Osteoblast (primary cell): ENCODE measurements around the gene WFIKKN1. TPM values are rescaled to one million over a fixed set of nuclear protein-coding genes. Genes with fewer than 3 reads are reported as not detected.

Experiments
- DNase-seq: peaks from one replicate; pipeline ENCODE4 v3.0.0; 2011; ENCODE audit warnings: low spot score, mixed read lengths; ENCODE audit not compliant: insufficient read length; ENCODE audit errors: missing footprints
- H2AFZ ChIP-seq: 2 replicates; pipeline ENCODE4 v1.6.0; 2011; ENCODE audit warnings: mild to moderate bottlenecking, low read length
- H3K27ac ChIP-seq: 2 replicates; pipeline ENCODE4 v1.5.1; 2011; ENCODE audit warnings: mild to moderate bottlenecking, low read depth, low read length, moderate library complexity
- H3K27me3 ChIP-seq: 2 replicates; pipeline ENCODE4 v1.6.0; 2012; ENCODE audit warnings: mild to moderate bottlenecking, control low read depth, inconsistent platforms, low read length, moderate library complexity; ENCODE audit not compliant: insufficient read depth
- H3K36me3 ChIP-seq: 2 replicates; pipeline ENCODE4 v1.5.1; 2011; ENCODE audit warnings: mild to moderate bottlenecking, low read length, control low read depth, moderate library complexity; ENCODE audit not compliant: insufficient read depth
- H3K4me1 ChIP-seq: 2 replicates; pipeline ENCODE4 v1.5.1; 2011; ENCODE audit warnings: mild to moderate bottlenecking, low read length, control low read depth, moderate library complexity; ENCODE audit not compliant: insufficient read depth
- H3K4me2 ChIP-seq: 2 replicates; pipeline ENCODE4 v1.6.0; 2011; ENCODE audit warnings: mild to moderate bottlenecking, low read length; ENCODE audit not compliant: insufficient read depth
- H3K4me3 ChIP-seq: fragments of 200-600 bp; sonication (generic); 3 replicates; pipeline ENCODE4 v1.5.1; 2012; ENCODE audit warnings: mild to moderate bottlenecking, low read length, inconsistent platforms; ENCODE audit not compliant: insufficient read depth
- H3K79me2 ChIP-seq: 2 replicates; pipeline ENCODE4 v1.6.0; 2012; ENCODE audit warnings: mild to moderate bottlenecking, low read length, control low read depth, inconsistent platforms; ENCODE audit not compliant: insufficient read depth
- H3K9me3 ChIP-seq: 2 replicates; pipeline ENCODE4 v1.5.1; 2011; ENCODE audit warnings: low read depth, low read length, control low read depth
- H4K20me1 ChIP-seq: 2 replicates; pipeline ENCODE4 v1.6.0; 2012; ENCODE audit warnings: mild to moderate bottlenecking, low read length, control low read depth; ENCODE audit not compliant: insufficient read depth
- CTCF ChIP-seq: IDR thresholded peaks from 2 replicates; pipeline ENCODE4 v1.5.1; 2011; ENCODE audit warnings: mild to moderate bottlenecking, low read depth, low read length, moderate library complexity; ENCODE audit errors: extremely low read depth
- total RNA-seq: library from RNA; depleted of rRNA; stranded (reverse); fragments of >200 nt; gene quantifications from 2 replicates; pipeline ENCODE4 v1.2.3, GENCODE V29; 2012

The WFIKKN1 gene
- total RNA-seq, 1 donor, result 0.36 TPM

- Histone ChIP-seq H3K9me3 (no peaks in the 10 kb centered on the region), H3K27me3 (no peaks in the 10 kb centered on the region), H3K4me1 (peaks cover 28% of the 10 kb centered on the region), H3K4me3 (no peak overlapping the region), H2AFZ (no peak overlapping the region), H4K20me1 (peaks cover 10% of the 10 kb centered on the region), H3K27ac (no peak overlapping the region), H3K79me2 (peaks cover 14% of the 10 kb centered on the region), H3K4me2 (no peak overlapping the region), H3K36me3 (no peaks in the 10 kb centered on the region)
- peak; percentile 85 for DNase-seq
- no peak for TF ChIP-seq CTCF
Observed at GRCh38 chr16:583470-583814, 47.3 kb upstream of the WFIKKN1 start.

- H3K36me3 ChIP-seq, result no peaks in the 10 kb centered on the region
- no peak for TF ChIP-seq CTCF
- no peak overlapping the region for H3K4me3 ChIP-seq
- no peaks in the 10 kb centered on the region for H3K9me3 ChIP-seq
- DNase-seq, result peak; percentile 91
- H3K4me1 ChIP-seq, result peaks cover 28% of the 10 kb centered on the region
- H2AFZ ChIP-seq, result no peak overlapping the region
- H4K20me1 ChIP-seq, result peaks cover 11% of the 10 kb centered on the region
- H3K79me2 ChIP-seq, result peaks cover 15% of the 10 kb centered on the region
- no peak overlapping the region for H3K27ac ChIP-seq
- no peaks in the 10 kb centered on the region for H3K27me3 ChIP-seq
- no peak overlapping the region for H3K4me2 ChIP-seq
Observed at GRCh38 chr16:583815-584591, 46.8 kb upstream of the WFIKKN1 start.

- no peak overlapping the region for H2AFZ ChIP-seq
- no peaks in the 10 kb centered on the region for H3K9me3 ChIP-seq
- H4K20me1 ChIP-seq, result peaks cover 11% of the 10 kb centered on the region
- H3K27me3 ChIP-seq, result no peaks in the 10 kb centered on the region
- peak; percentile 88 for DNase-seq
- H3K4me2 ChIP-seq, result no peak overlapping the region
- peaks cover 28% of the 10 kb centered on the region for H3K4me1 ChIP-seq
- H3K79me2 ChIP-seq, result peaks cover 18% of the 10 kb centered on the region
- H3K36me3 ChIP-seq, result no peaks in the 10 kb centered on the region
- TF ChIP-seq CTCF, result no peak
- no peak overlapping the region for H3K4me3 ChIP-seq
- H3K27ac ChIP-seq, result no peak overlapping the region
Observed at GRCh38 chr16:585351-585750, 45.4 kb upstream of the WFIKKN1 start.

- peaks cover 26% of the 10 kb centered on the region for H3K79me2 ChIP-seq
- peak overlapping the region; percentile 28 for H3K4me2 ChIP-seq
- no peak overlapping the region for H2AFZ ChIP-seq
- H3K27ac ChIP-seq, result no peak overlapping the region
- no peak overlapping the region for H3K4me3 ChIP-seq
- peak; percentile 79 for DNase-seq
- peaks cover 35% of the 10 kb centered on the region for H3K4me1 ChIP-seq
- H3K9me3 ChIP-seq, result no peaks in the 10 kb centered on the region
- peaks cover 18% of the 10 kb centered on the region for H4K20me1 ChIP-seq
- no peaks in the 10 kb centered on the region for H3K27me3 ChIP-seq
- no peaks in the 10 kb centered on the region for H3K36me3 ChIP-seq
- no peak for TF ChIP-seq CTCF
Observed at GRCh38 chr16:586047-586644, 44.6 kb upstream of the WFIKKN1 start.
